NT2/D1 (cell line): ENCODE data around the gene OLAH.

ENCODE experiments used
- YY1 ChIP-seq: IDR thresholded peaks from 2 replicates; pipeline ENCODE4 v1.6.1; 2011; ENCODE audit not compliant: insufficient read length, insufficient read depth
- ZNF274 ChIP-seq: IDR thresholded peaks from 2 replicates; pipeline ENCODE4 v1.6.1; 2011; ENCODE audit warnings: mild to moderate bottlenecking, low read depth, low read length

DNA sequence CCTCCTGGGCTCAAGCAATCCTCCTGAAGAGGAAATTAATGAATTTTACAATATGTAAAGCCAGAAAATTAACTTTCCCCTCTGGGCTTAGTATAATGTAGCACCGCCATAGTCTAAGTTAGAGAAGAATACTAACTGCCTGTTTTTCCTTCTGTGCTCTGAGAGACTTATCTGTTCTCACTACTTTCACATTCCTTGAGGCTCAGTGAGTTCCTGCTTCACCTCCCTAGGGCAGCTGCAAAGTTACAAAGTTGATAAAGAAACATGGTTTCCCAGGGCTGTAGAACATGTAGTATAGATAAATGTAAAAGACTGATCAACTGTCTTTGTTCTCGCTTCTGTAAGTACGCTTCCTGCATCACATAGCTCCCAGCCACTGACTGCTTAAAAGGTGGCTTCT is 16.0 kb upstream of the OLAH start:
- no peak for TF ChIP-seq ZNF274
- TF ChIP-seq YY1: no peak
